Activated CD8-positive, alpha-beta T cell treated with anti-CD3 and anti-CD28 coated beads, Interleukin-2, amount 10 ng/mL, durations not matched to agents 7 days and 5 days (primary cell): ENCODE measurements around the gene IFI44. TPM values are rescaled to one million over a fixed set of nuclear protein-coding genes. Genes with fewer than 3 reads are reported as not detected.

Experiments used
- ATAC-seq: fragments of 150-1000 bp; cut with Tn5 transposase; one replicate; pipeline ENCODE4 v1.10.0; 2021; ENCODE audit warnings: moderate library complexity
- CTCF ChIA-PET: fragments of 350-600 bp; sonication (Branson Sonifier 250); formaldehyde crosslinking; loops from one replicate; lab custom pipeline; 2021; ENCODE audit warnings: antibody characterized with exemption; lab: Charles Lee
- POLR2A ChIA-PET: fragments of 350-600 bp; sonication (Branson Sonifier 250); formaldehyde crosslinking; loops from one replicate; lab custom pipeline; 2021; ENCODE audit warnings: antibody characterized with exemption; lab: Charles Lee
- DNase-seq: peaks from one replicate; pipeline ENCODE4 v3.0.0-alpha.2; 2020
- H3K27ac Mint-ChIP-seq: one replicate; pipeline ENCODE4 v1.8.0; 2021; ENCODE audit warnings: mild to moderate bottlenecking, mixed read lengths
- H3K27me3 Mint-ChIP-seq: one replicate; pipeline ENCODE4 v1.8.0; 2021; ENCODE audit warnings: low read depth, mixed read lengths
- H3K36me3 Mint-ChIP-seq: one replicate; pipeline ENCODE4 v1.8.0; 2021; ENCODE audit warnings: low read depth, mixed read lengths
- H3K4me1 Mint-ChIP-seq: one replicate; pipeline ENCODE4 v1.8.0; 2021; ENCODE audit warnings: low read depth, mixed read lengths
- H3K4me3 Mint-ChIP-seq: one replicate; pipeline ENCODE4 v1.8.0; 2021; ENCODE audit warnings: mild to moderate bottlenecking, mixed read lengths
- H3K9me3 Mint-ChIP-seq: one replicate; pipeline ENCODE4 v1.8.0; 2022; ENCODE audit warnings: mixed read lengths; ENCODE audit not compliant: insufficient read depth
- total RNA-seq, 2 experiments: library from RNA; stranded (reverse); gene quantifications; one replicate each; pipeline ENCODE4 v1.2.3, GENCODE V29; 2021

The IFI44 gene
- total RNA-seq, 2 experiments from 2014 or later, result 158 to 165 TPM

DNA sequence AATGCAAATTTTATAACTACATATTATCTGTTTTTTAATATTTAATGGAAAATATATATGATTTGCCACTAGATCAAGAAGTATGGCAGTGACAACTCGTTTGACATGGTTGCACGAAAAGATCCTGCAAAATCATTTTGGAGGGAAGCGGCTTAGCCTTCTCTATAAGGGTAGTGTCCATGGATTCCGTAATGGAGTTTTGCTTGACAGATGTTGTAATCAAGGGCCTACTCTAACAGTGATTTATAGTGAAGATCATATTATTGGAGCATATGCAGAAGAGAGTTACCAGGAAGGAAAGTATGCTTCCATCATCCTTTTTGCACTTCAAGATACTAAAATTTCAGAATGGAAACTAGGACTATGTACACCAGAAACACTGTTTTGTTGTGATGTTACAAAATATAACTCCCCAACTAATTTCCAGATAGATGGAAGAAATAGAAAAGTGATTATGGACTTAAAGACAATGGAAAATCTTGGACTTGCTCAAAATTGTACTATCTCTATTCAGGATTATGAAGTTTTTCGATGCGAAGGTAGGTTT is 556 bp downstream of the IFI44 start:
- no peak for DNase-seq
- peaks cover 61% of the 10 kb centered on the region for H3K4me1 Mint-ChIP-seq
- ChIA-PET CTCF (interaction anchor here (0.9 to 1.2 kb wide), 4 partner anchors 28 to 43 kb away, joined by 3 to 14 read pairs (median 4); partner anchors contain the start of gene IFI44L), POLR2A (interaction anchor here (0.6 to 1.6 kb wide), 8 partner anchors 15 to 671 kb away, joined by 3 to 32 read pairs (median 6); partner anchors contain the start of genes FUBP1 and IFI44L)
- H3K27me3 Mint-ChIP-seq, result no peaks in the 10 kb centered on the region
- peak overlapping the region; percentile 94 for H3K4me3 Mint-ChIP-seq
- peaks cover 5% of the 10 kb centered on the region for H3K9me3 Mint-ChIP-seq
- peak overlapping the region; percentile 85 for H3K27ac Mint-ChIP-seq
- peak; percentile 4 for ATAC-seq
- H3K36me3 Mint-ChIP-seq, result peaks cover 77% of the 10 kb centered on the region

DNA sequence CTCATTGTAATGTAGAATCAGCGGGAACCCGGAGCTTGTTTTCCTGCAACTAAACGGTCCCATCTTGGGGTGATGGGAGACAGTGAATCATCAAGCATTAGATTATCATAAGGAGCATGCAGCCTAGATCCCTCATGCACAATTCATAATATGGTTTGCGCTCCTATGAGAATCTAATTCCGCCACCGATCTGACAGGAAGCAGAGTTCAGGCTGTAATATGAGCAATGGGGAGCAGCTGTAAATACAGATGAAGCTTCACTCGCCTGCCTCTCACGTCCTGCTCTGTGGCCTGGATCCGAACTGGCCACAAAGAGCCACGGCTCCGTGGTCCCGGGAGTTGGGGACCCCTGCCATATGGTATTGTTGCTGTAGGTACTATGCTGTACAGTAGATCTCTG is 1.6 kb downstream of the IFI44 start:
- Mint-ChIP-seq H3K27me3 (no peaks in the 10 kb centered on the region), H3K4me1 (peaks cover 60% of the 10 kb centered on the region), H3K9me3 (peaks cover 5% of the 10 kb centered on the region), H3K27ac (peak overlapping the region; percentile 85), H3K36me3 (peaks cover 77% of the 10 kb centered on the region), H3K4me3 (peak overlapping the region; percentile 94)
- CTCF ChIA-PET, result interaction anchor here (0.6 to 1.1 kb wide), 5 partner anchors 12 to 34 kb away, joined by 3 to 5 read pairs (median 3); partner anchors contain the start of gene IFI44L
- POLR2A ChIA-PET, result interaction anchor here (0.7 to 2.3 kb wide), 9 partner anchors 8 to 673 kb away, joined by 3 to 21 read pairs (median 4); partner anchors contain the start of genes DNAJB4 and IFI44L
- DNase-seq, result peak; percentile 35
- peak; percentile 48 for ATAC-seq

DNA sequence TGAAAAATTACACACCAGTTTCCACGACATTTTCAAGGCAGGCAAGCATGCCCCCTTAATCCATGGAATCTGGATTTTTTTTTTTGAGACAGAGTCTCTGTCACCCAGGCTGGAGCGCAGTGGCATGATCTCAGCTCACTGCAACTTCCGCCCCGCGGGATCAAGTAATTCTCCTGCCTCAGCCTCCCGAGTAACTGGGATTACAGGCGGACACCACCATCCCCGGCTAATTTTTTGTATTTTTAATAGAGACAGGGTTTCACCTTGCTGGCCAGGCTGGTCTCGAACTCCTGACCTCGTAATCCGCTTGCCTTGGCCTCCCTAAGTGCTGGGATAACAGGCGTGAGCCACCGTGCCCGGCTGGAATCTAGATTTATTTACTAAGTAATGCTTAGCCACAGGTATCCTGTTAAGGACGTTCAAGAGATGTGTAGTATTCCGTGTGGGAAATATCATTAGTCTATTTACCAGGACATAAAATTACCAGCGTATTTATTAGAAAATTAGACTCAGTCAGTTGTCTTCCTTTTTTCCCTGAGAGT is 2.5 kb downstream of the IFI44 start:
- H3K4me1 Mint-ChIP-seq, result peaks cover 52% of the 10 kb centered on the region
- CTCF ChIA-PET, result no interaction called here
- H3K36me3 Mint-ChIP-seq, result peaks cover 73% of the 10 kb centered on the region
- peaks cover 5% of the 10 kb centered on the region for H3K9me3 Mint-ChIP-seq
- peak overlapping the region; percentile 94 for H3K4me3 Mint-ChIP-seq
- no peak for DNase-seq
- no peak for ATAC-seq
- H3K27me3 Mint-ChIP-seq, result no peaks in the 10 kb centered on the region
- peak overlapping the region; percentile 85 for H3K27ac Mint-ChIP-seq
- POLR2A ChIA-PET, result interaction anchor here (0.6 to 2.3 kb wide), 3 partner anchors 29 to 32 kb away, joined by 4 to 21 read pairs (median 18); partner anchors contain the start of gene IFI44L

DNA sequence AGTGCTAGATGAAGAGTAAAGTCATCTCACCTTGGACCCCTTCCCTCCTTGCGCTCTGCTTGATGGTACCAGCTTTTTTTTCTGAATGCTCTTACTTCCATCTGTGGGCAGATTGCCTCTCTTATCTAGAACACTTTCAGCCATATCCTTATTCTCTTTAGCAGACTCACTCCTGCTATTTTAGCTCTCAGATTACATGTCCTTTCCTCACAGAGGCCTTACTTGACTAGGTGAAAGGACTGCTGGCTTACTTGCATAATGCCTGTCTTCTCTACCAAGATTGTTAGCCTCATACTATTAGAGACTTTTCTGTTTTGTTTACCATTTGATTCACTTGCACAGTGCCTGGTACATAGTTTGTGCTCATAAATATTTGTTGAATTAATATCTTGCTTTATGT is 9.3 kb downstream of the IFI44 start:
- DNase-seq (no peak), ATAC-seq (no peak)
- Mint-ChIP-seq H3K36me3 (peaks cover 79% of the 10 kb centered on the region), H3K27ac (peak overlapping the region; percentile 41), H3K27me3 (no peaks in the 10 kb centered on the region), H3K4me1 (peaks cover 49% of the 10 kb centered on the region), H3K9me3 (no peaks in the 10 kb centered on the region), H3K4me3 (no peak overlapping the region)
- POLR2A ChIA-PET, result no interaction called here
- CTCF ChIA-PET, result interaction anchor here (1.0 to 1.5 kb wide), 2 partner anchors 17 to 39 kb away, joined by 4 to 5 read pairs; partner anchors contain the start of gene IFI44L

DNA sequence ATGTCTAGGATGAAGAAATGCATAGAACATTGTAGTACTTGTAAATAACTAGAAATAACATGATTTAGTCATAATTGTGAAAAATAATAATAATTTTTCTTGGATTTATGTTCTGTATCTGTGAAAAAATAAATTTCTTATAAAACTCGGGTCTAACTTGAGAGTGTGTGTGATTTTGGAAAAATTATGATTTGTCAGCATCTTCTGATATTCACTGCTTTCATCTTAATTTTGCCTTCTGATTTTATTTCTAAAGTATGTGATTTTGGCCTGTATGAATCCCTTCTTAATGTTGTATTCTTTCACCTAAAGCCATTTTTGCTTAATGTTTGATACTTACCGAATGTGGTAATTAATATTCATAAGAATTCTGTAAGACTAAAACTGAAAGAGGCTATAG is 14.3 kb downstream of the IFI44 start:
- Mint-ChIP-seq H3K27me3 (no peaks in the 10 kb centered on the region), H3K9me3 (no peaks in the 10 kb centered on the region), H3K27ac (no peak overlapping the region), H3K4me1 (peaks cover 22% of the 10 kb centered on the region), H3K4me3 (no peak overlapping the region), H3K36me3 (peaks cover 61% of the 10 kb centered on the region)
- ChIA-PET CTCF (interaction anchor here (1.4 to 4.4 kb wide), 3 partner anchors 9 to 47 kb away, joined by 5 to 21 read pairs (median 14); no protein-coding TSS in a partner anchor), POLR2A (no interaction called here)
- DNase-seq, result no peak
- ATAC-seq, result no peak

DNA sequence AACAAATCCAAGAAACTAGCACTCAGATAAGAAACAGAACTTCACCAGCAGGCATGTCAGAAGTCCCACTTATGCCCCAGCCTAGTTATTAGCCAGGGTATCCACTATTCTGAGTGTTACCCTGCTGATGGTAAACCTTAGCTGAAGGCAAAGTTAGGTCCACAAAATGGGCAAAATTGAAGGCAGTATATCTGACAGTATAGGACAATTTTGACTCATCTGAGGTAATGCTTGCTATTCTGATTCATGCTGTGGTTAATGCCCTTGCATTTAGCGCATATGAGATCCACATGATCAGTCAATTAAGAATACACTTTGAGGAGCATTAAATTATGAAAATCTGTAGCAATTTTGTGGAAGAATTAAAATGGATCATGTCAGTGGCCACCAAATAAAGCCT is 15.1 kb downstream of the IFI44 start:
- no peak for ATAC-seq
- ChIA-PET CTCF (interaction anchor here (1.0 to 4.4 kb wide), 4 partner anchors 8 to 47 kb away, joined by 3 to 21 read pairs (median 10); no protein-coding TSS in a partner anchor), POLR2A (interaction anchor here (0.9 to 1.4 kb wide), 2 partner anchors 15 to 661 kb away, joined by 3 to 6 read pairs; partner anchors contain the start of gene IFI44)
- Mint-ChIP-seq H3K4me3 (no peak overlapping the region), H3K4me1 (peaks cover 16% of the 10 kb centered on the region), H3K9me3 (no peaks in the 10 kb centered on the region), H3K36me3 (peaks cover 58% of the 10 kb centered on the region), H3K27me3 (no peaks in the 10 kb centered on the region), H3K27ac (no peak overlapping the region)
- no peak for DNase-seq

DNA sequence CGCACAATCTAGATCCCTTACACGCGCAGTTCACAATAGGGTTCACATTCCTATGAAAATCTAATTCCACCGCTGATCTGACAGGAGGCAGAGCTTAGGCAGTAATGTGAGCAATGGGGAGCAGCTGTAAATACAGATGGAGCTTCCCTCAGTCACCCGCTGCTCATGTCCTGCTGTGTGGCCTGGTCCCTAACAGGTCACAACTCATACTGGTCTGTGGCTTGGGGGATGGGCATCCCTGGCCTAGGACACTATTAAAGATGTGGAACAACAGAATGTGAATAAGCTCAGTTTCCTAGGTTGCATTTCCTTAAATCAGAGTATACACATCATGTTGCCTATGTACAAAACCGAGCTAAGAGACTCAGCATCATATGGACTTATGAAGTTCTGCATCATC is 16.2 kb downstream of the IFI44 start:
- ATAC-seq (no peak), DNase-seq (no peak)
- ChIA-PET POLR2A (interaction anchor here (0.6 to 1.7 kb wide), 4 partner anchors 12 to 46 kb away, joined by 3 to 6 read pairs (median 4); partner anchors contain the start of genes IFI44 and IFI44L), CTCF (interaction anchor here (1.2 to 4.4 kb wide), 3 partner anchors 9 to 48 kb away, joined by 3 to 21 read pairs (median 14); no protein-coding TSS in a partner anchor)
- no peak overlapping the region for H3K27ac Mint-ChIP-seq
- peaks cover 55% of the 10 kb centered on the region for H3K36me3 Mint-ChIP-seq
- H3K4me1 Mint-ChIP-seq, result peaks cover 20% of the 10 kb centered on the region
- H3K27me3 Mint-ChIP-seq, result no peaks in the 10 kb centered on the region
- H3K4me3 Mint-ChIP-seq, result no peak overlapping the region
- H3K9me3 Mint-ChIP-seq, result no peaks in the 10 kb centered on the region

DNA sequence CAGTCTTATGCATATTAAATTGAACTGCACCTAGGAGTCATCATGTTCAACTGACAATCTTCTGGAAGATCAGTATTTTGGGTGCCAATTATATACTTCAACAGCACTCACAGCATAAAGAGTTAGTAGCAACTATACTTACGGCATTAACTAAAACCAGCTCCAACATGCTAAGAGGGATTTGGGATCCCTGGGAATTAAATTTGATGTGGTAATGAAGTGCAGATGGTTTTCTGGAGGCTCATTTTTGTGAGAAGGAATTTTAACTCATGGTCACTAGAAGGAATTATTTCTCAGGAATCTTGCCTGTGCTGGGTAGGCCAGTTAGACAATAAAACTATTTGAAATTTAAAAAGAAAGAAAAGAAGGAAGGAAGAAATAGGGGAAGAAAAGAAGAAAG is 18.3 kb downstream of the IFI44 start:
- H3K9me3 Mint-ChIP-seq, result no peaks in the 10 kb centered on the region
- H3K27me3 Mint-ChIP-seq, result no peaks in the 10 kb centered on the region
- no peak for DNase-seq
- CTCF ChIA-PET, result interaction anchor here (4.4 kb wide), 1 partner anchor 8 kb away, joined by 21 read pairs; no protein-coding TSS in a partner anchor
- no peak for ATAC-seq
- peaks cover 46% of the 10 kb centered on the region for H3K36me3 Mint-ChIP-seq
- no peak overlapping the region for H3K4me3 Mint-ChIP-seq
- POLR2A ChIA-PET, result no interaction called here
- peaks cover 16% of the 10 kb centered on the region for H3K4me1 Mint-ChIP-seq
- H3K27ac Mint-ChIP-seq, result no peak overlapping the region

DNA sequence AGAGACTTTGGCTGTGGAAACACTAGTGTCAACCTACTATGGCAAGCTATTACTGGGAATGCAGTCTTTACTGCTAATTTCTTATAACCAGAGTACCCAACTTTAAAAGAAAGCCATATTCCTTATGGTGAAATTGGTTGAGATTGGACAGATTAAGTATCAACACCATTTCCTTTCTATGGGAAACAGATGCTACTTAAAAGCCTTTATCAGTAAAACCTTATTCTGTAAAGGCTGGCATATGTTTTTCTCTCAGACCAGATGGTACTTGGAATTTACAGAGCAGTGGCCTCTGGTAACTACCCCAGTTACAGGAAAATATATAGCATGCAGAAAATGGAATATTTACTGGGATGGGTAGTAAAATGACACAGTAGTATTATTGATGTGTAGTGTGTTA is 18.8 kb downstream of the IFI44 start:
- ATAC-seq, result no peak
- DNase-seq, result no peak
- no peak overlapping the region for H3K27ac Mint-ChIP-seq
- H3K27me3 Mint-ChIP-seq, result no peaks in the 10 kb centered on the region
- no peak overlapping the region for H3K4me3 Mint-ChIP-seq
- no peaks in the 10 kb centered on the region for H3K9me3 Mint-ChIP-seq
- CTCF ChIA-PET, result no interaction called here
- H3K36me3 Mint-ChIP-seq, result peaks cover 41% of the 10 kb centered on the region
- peaks cover 13% of the 10 kb centered on the region for H3K4me1 Mint-ChIP-seq
- POLR2A ChIA-PET, result no interaction called here

DNA sequence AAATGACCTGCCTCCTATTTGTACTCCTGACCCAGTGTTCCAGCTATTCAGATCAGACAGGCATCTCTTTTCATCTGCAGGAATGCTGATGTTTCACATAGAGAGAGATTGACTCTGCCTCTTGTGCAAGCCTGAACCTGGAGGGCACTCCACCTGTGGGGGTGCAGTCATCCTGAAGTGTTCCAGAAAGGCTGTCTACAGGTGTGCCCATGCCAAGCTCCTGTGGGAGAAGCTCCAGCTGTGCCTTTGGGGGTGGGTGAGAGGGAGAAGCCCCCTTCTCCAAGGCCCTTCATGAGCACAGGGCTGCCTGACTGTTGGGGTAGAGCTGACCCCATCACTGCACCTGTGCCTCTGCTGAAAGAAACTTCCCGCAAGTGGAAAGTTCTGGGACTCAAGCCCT is 22.8 kb downstream of the IFI44 start:
- no peak overlapping the region for H3K27ac Mint-ChIP-seq

DNA sequence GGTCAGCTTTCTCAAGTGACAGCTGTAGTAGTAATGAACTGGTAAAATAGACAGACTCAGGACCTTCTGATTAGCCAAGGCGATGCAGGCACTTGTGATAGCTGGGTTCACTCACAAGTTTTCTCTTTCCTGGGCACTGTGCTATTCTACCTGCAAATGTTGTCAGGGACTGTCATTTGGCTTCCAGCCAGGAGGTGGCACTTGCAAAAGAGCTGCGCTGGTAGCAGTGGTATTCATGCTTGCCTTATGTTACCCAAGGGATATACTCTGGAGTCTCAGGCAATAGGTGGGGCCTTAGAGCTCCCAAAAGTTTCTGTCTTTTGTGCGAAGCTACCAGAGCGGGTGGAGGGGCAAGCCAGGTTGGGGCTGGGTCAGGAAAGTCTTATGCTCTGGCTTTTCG is 23.5 kb downstream of the IFI44 start:
- Mint-ChIP-seq H3K4me3 (no peak overlapping the region), H3K9me3 (no peaks in the 10 kb centered on the region), H3K27ac (no peak overlapping the region), H3K36me3 (peaks cover 28% of the 10 kb centered on the region), H3K4me1 (peaks cover 32% of the 10 kb centered on the region), H3K27me3 (no peaks in the 10 kb centered on the region)
- ChIA-PET POLR2A (interaction anchor here (1.0 to 3.0 kb wide), 2 partner anchors 50 to 53 kb away, joined by 5 to 11 read pairs; partner anchors contain the start of gene IFI44L), CTCF (interaction anchor here (0.6 to 4.1 kb wide), 8 partner anchors 9 to 529 kb away, joined by 3 to 38 read pairs (median 5); partner anchors contain the start of gene IFI44L)
- peak; percentile 38 for DNase-seq
- peak; percentile 51 for ATAC-seq

More for the DNA sequence above, 22.8 kb downstream of the IFI44 start:
- DNase-seq (no peak), ATAC-seq (no peak)
- Mint-ChIP-seq H3K36me3 (peaks cover 22% of the 10 kb centered on the region), H3K9me3 (no peaks in the 10 kb centered on the region), H3K4me3 (no peak overlapping the region), H3K27me3 (no peaks in the 10 kb centered on the region), H3K4me1 (peaks cover 25% of the 10 kb centered on the region)
- CTCF ChIA-PET, result interaction anchor here (1.3 to 4.1 kb wide), 7 partner anchors 8 to 55 kb away, joined by 3 to 38 read pairs (median 5); partner anchors contain the start of gene IFI44L
- POLR2A ChIA-PET, result interaction anchor here (3.0 kb wide), 1 partner anchor 52 kb away, joined by 11 read pairs; the partner anchor contains the start of gene IFI44L
